GM12878 (cell line): ENCODE data around the gene TMEM138. TPM values are rescaled to one million over a fixed set of nuclear protein-coding genes. Genes with fewer than 3 reads are reported as not detected.

Source experiments
- ATAC-seq: fragments of 200-7000 bp; cut with Tn5 transposase; 3 replicates; pipeline ENCODE4 v1.9.1; 2020; ENCODE audit warnings: mild to moderate bottlenecking, moderate library complexity
- BruUV-seq: library from RNA; stranded (reverse); fragments of 400-500 nt; replicated peaks from 2 replicates; lab custom pipeline; 2021; lab: Mats Ljungman, UMichigan
- CTCF ChIA-PET: fragments of 300-600 bp; sonication (Branson Sonifier 250); formaldehyde crosslinking; extraction: SDS; loops from one replicate; lab custom pipeline; 2021; ENCODE audit warnings: inconsistent platforms; lab: Yijun Ruan, JAX
- POLR2A ChIA-PET: fragments of 350-600 bp; formaldehyde crosslinking; extraction: SDS; loops from one replicate; lab custom pipeline; 2021; ENCODE audit warnings: inconsistent platforms; lab: Charles Lee
- RAD21 ChIA-PET: fragments of 300-600 bp; sonication (Branson Sonifier 250); formaldehyde crosslinking; loops from one replicate; lab custom pipeline; 2023; ENCODE audit warnings: antibody characterized with exemption; ENCODE audit not compliant: unreplicated experiment; lab: Charles Lee
- SMC1A ChIA-PET: fragments of 300-600 bp; sonication (Branson Sonifier 250); formaldehyde crosslinking; loops from one replicate; lab custom pipeline; 2023; ENCODE audit not compliant: unreplicated experiment, uncharacterized antibody; lab: Charles Lee
- DNase-seq: peaks from one replicate; pipeline ENCODE4 v3.0.0-alpha.2; 2011; ENCODE audit warnings: low read depth, low spot score
- FAIRE-seq: peaks from 3 replicates; lab custom pipeline; 2011; peaks lifted over from hg19 to GRCh38; lab: Jason Lieb, UNC
- H2AFZ ChIP-seq: 2 replicates; pipeline ENCODE4 v1.6.0; 2011; ENCODE audit warnings: low read depth, low read length, control low read depth; ENCODE audit not compliant: control insufficient read depth
- H3K27ac ChIP-seq: 2 replicates; pipeline ENCODE4 v1.5.1; 2011; ENCODE audit warnings: control low read depth; ENCODE audit not compliant: control insufficient read depth, insufficient read depth
- H3K27me3 ChIP-seq, 2 experiments: replicated peaks in 1 of 2; 2 replicates each; pipeline versions ENCODE4 v1.6.0 to v1.6.1; 2011; ENCODE audit warnings: low read length in 1 of 2; ENCODE audit not compliant: control insufficient read depth in 2 of 2, insufficient read depth in 2 of 2
- H3K36me3 ChIP-seq, 2 experiments: 2 replicates each; pipeline ENCODE4 v1.5.1; 2011; ENCODE audit warnings: low read length in 1 of 2; ENCODE audit not compliant: control insufficient read depth in 2 of 2, insufficient read depth in 2 of 2
- H3K4me1 ChIP-seq: 2 replicates; pipeline ENCODE4 v1.6.1; 2011; ENCODE audit warnings: mild to moderate bottlenecking, low read length, moderate library complexity, mixed read lengths; ENCODE audit not compliant: control insufficient read depth, insufficient read depth
- H3K4me2 ChIP-seq: 2 replicates; pipeline ENCODE4 v1.6.0; 2011; ENCODE audit warnings: control low read depth; ENCODE audit not compliant: control insufficient read depth, insufficient read depth
- H3K4me3 ChIP-seq: fragments of 200-600 bp; sonication (generic); 2 replicates; pipeline ENCODE4 v1.5.1; 2016
- H3K79me2 ChIP-seq: 2 replicates; pipeline ENCODE4 v1.6.0; 2011; ENCODE audit warnings: low read length; ENCODE audit not compliant: control insufficient read depth, insufficient read depth
- H3K9ac ChIP-seq: 2 replicates; pipeline ENCODE4 v1.8.0; 2011; ENCODE audit warnings: low read length, control low read depth, mixed read lengths; ENCODE audit not compliant: control insufficient read depth, insufficient read depth
- H3K9me3 ChIP-seq: replicated peaks from 3 replicates; pipeline ENCODE4 v1.5.1; 2011; ENCODE audit warnings: mild to moderate bottlenecking, low read length; ENCODE audit not compliant: control insufficient read depth, insufficient read depth
- H4K20me1 ChIP-seq: 2 replicates; pipeline ENCODE4 v1.6.0; 2011; ENCODE audit not compliant: control insufficient read depth, insufficient read depth
- CHD1 ChIP-seq: IDR thresholded peaks from 2 replicates; pipeline ENCODE4 v1.6.1; 2012; ENCODE audit warnings: low read depth, low read length, improper control_type of control experiment
- FOXK2 ChIP-seq: fragments of 450-650 bp; IDR thresholded peaks from 2 replicates; pipeline ENCODE4 v1.6.1; 2017; ENCODE audit warnings: mild to moderate bottlenecking, moderate library complexity
- IRF5 ChIP-seq: fragments of 450-650 bp; IDR thresholded peaks from 2 replicates; pipeline ENCODE4 v1.6.1; 2017; ENCODE audit warnings: borderline replicate concordance
- LARP7 ChIP-seq: fragments of 450-650 bp; IDR thresholded peaks from 2 replicates; pipeline ENCODE4 v1.6.1; 2017; ENCODE audit warnings: mild to moderate bottlenecking
- MXI1 ChIP-seq: fragments of 150-350 bp; IDR thresholded peaks from 2 replicates; pipeline ENCODE4 v1.6.1; 2011; ENCODE audit warnings: low read depth, mild to moderate bottlenecking, inconsistent platforms, low read length, improper control_type of control experiment
- MYC ChIP-seq: IDR thresholded peaks from 2 replicates; pipeline ENCODE4 v1.6.1; 2011; ENCODE audit warnings: mild to moderate bottlenecking, low read length, moderate library complexity, inconsistent platforms; ENCODE audit not compliant: insufficient read depth, insufficient replicate concordance, insufficient read length, severe bottlenecking
- NR2C2 ChIP-seq: IDR thresholded peaks from 2 replicates; pipeline ENCODE4 v1.6.1; 2011; ENCODE audit warnings: borderline replicate concordance, low read depth; ENCODE audit not compliant: control insufficient read depth, insufficient read length
- RAD51 ChIP-seq: fragments of 450-650 bp; IDR thresholded peaks from 2 replicates; pipeline ENCODE4 v1.6.1; 2016; ENCODE audit warnings: moderate library complexity, mild to moderate bottlenecking, inconsistent platforms
- RUNX3 ChIP-seq: IDR thresholded peaks from 2 replicates; pipeline ENCODE4 v1.6.1; 2012; ENCODE audit warnings: low read length, inconsistent platforms
- SIN3A ChIP-seq: IDR thresholded peaks from 2 replicates; pipeline ENCODE4 v1.6.1; 2012; ENCODE audit warnings: low read depth, low read length, improper control_type of control experiment
- SMAD1 ChIP-seq: fragments of 450-650 bp; IDR thresholded peaks from 2 replicates; pipeline ENCODE4 v1.6.1; 2018; ENCODE audit warnings: mild to moderate bottlenecking, low read depth; ENCODE audit not compliant: partially characterized antibody
- SMARCA5 ChIP-seq: fragments of 450-650 bp; IDR thresholded peaks from 2 replicates; pipeline ENCODE4 v1.6.1; 2017; ENCODE audit warnings: mild to moderate bottlenecking
- SREBF1 ChIP-seq: IDR thresholded peaks from 2 replicates; pipeline ENCODE4 v1.6.1; 2012; ENCODE audit warnings: mild to moderate bottlenecking, low read length
- SUPT20H ChIP-seq: IDR thresholded peaks from 2 replicates; pipeline ENCODE4 v1.6.1; 2011; ENCODE audit warnings: low read depth, mild to moderate bottlenecking, low read length, moderate library complexity, borderline replicate concordance; ENCODE audit not compliant: control insufficient read depth
- YBX1 ChIP-seq: fragments of 450-650 bp; IDR thresholded peaks from 2 replicates; pipeline ENCODE4 v1.6.1; 2016; ENCODE audit warnings: antibody characterized with exemption
- ZBED1 ChIP-seq: IDR thresholded peaks from 2 replicates; pipeline ENCODE4 v1.6.1; 2016; ENCODE audit warnings: borderline replicate concordance
- ZBTB4 ChIP-seq: fragments of 450-650 bp; formaldehyde crosslinking; IDR thresholded peaks from 2 replicates; pipeline ENCODE4 v1.4.0; 2022; ENCODE audit warnings: mild to moderate bottlenecking, moderate library complexity
- ZNF687 ChIP-seq: fragments of 450-650 bp; IDR thresholded peaks from 2 replicates; pipeline ENCODE4 v1.6.1; 2017; ENCODE audit warnings: mild to moderate bottlenecking, moderate library complexity
- WGBS: methylation state at CpG from one replicate; pipeline ENCODE4 v1.1.6; 2016; ENCODE audit warnings: low lambda C conversion rate; ENCODE audit not compliant: insufficient replicate concordance, insufficient coverage; ENCODE audit errors: missing lambda C conversion rate; 5-methylcytosine and 5-hydroxymethylcytosine counted together
- in situ Hi-C: fragments of 300-500 bp; cut with MboI; formaldehyde crosslinking; loops from 9 replicates; pipeline ENCODE4 v1.14.3; 2018; ENCODE audit warnings: mixed read lengths
- intact Hi-C: fragments of 100-400 bp; cut with micrococcal nuclease; formaldehyde crosslinking; loops from one replicate; pipeline ENCODE4 v1.14.2; 2022; ENCODE audit not compliant: unreplicated experiment
- polyA plus RNA-seq, 11 experiments: library from polyadenylated mRNA; depleted of rRNA in 4 of 11; unstranded in 6 of 11; stranded (reverse) in 5 of 11; fragments of >200 nt; fragmentation: Nextera tagmentation in 4 of 11; fragmentation: Illumina TruSeq in 1 of 11; extraction: Ambion mirVana in 4 of 11; extraction: Trizol in 1 of 11; gene quantifications; 1 replicate in 1 of 11; 2 replicates in 10 of 11; pipeline versions ENCODE4 v1.2.1 to v1.2.3, GENCODE V29; 2011 to 2016; ENCODE audit warnings: inconsistent platforms in 2 of 11, missing spikeins in 2 of 11, low read depth in 1 of 11
- total RNA-seq, 4 experiments: library from RNA; depleted of rRNA in 3 of 4; stranded (reverse); fragments of >200 nt in 3 of 4; fragmentation: Illumina TruSeq in 1 of 4; extraction: Trizol in 1 of 4; gene quantifications; 2 replicates each; pipeline versions ENCODE4 v1.2.1 to v1.2.3, GENCODE V29; 2013 to 2021

TMEM138 gene
- total and polyA plus RNA-seq, 10 of the 15 experiments (the other 5 are each of a cell fraction or from before 2014, with no cell fraction given): 28.5 to 116 (median 73.4) TPM

GRCh38 chr11:61375761-61376108, 13.6 kb downstream of the TMEM138 start:
- in situ Hi-C loops: no loop called here
- no peak overlapping the region for H3K9ac ChIP-seq
- BruUV-seq: no TSS peak
- POLR2A ChIA-PET: interaction anchor here (2.3 kb wide), 1 partner anchor 12 kb away, joined by 7 read pairs; no protein-coding TSS in a partner anchor
- no peak overlapping the region for H3K27ac ChIP-seq
- H3K4me3 ChIP-seq: no peak overlapping the region
- H2AFZ ChIP-seq: no peak overlapping the region
- H3K36me3 ChIP-seq: 0 out of 4 replicates have a peak, but pooled peaks cover 0 to 7% of the 10 kb centered on the region in 2 experiments
- SMC1A ChIA-PET: interaction anchor here (0.7 to 2.9 kb wide), 6 partner anchors 9 to 54 kb away, joined by 3 to 12 read pairs (median 4); no protein-coding TSS in a partner anchor
- no peaks in the 10 kb centered on the region for H3K79me2 ChIP-seq
- intact Hi-C loops: no loop called here
- no peaks in the 10 kb centered on the region for H3K4me1 ChIP-seq
- CTCF ChIA-PET: interaction anchor here (3.7 to 23.9 kb wide), 2 partner anchors 9 to 41 kb away, joined by 28 to 309 read pairs; no protein-coding TSS in a partner anchor
- WGBS: 98% methylated on average over 6 of the region's 6 CpGs
- DNase-seq (no peak), FAIRE-seq (no peak), ATAC-seq (no peak)
- TF ChIP-seq FOXK2: no peak
- TF ChIP-seq MXI1: no peak
- TF ChIP-seq NR2C2: no peak
- TF ChIP-seq ZNF687: no peak
- no peak for TF ChIP-seq LARP7
- no peak for TF ChIP-seq ZBTB4 (CRISPR knock-in tag)
- TF ChIP-seq CHD1: no peak
- TF ChIP-seq SIN3A: no peak
- no peak for TF ChIP-seq SMAD1
- TF ChIP-seq ZBED1: no peak
- TF ChIP-seq IRF5: no peak
- TF ChIP-seq YBX1: no peak
- TF ChIP-seq RAD51: no peak
- no peak for TF ChIP-seq SMARCA5
- TF ChIP-seq RUNX3: no peak
- TF ChIP-seq SUPT20H: no peak
- no peak for TF ChIP-seq SREBF1
- no peak for TF ChIP-seq MYC
- no peaks in the 10 kb centered on the region for H3K27me3 ChIP-seq
- no peaks in the 10 kb centered on the region for H3K9me3 ChIP-seq
- H3K4me2 ChIP-seq: no peak overlapping the region
- RAD21 ChIA-PET: interaction anchor here (0.7 to 1.2 kb wide), 2 partner anchors 15 to 344 kb away, joined by 3 to 4 read pairs; no protein-coding TSS in a partner anchor
- H4K20me1 ChIP-seq: no peaks in the 10 kb centered on the region
